Measurements from ENCODE around the gene OR1A1. TPM values are rescaled to one million over a fixed set of nuclear protein-coding genes. Genes with fewer than 3 reads are reported as not detected.
"Not testable (repeated sequence)": the region's sequence is repeated elsewhere in the genome, so short reads cannot be mapped to it uniquely, and the experiment has no call there.

Gene OR1A1
- total RNA-seq, 1 donor from 2014 or later, result not detected

DNA sequence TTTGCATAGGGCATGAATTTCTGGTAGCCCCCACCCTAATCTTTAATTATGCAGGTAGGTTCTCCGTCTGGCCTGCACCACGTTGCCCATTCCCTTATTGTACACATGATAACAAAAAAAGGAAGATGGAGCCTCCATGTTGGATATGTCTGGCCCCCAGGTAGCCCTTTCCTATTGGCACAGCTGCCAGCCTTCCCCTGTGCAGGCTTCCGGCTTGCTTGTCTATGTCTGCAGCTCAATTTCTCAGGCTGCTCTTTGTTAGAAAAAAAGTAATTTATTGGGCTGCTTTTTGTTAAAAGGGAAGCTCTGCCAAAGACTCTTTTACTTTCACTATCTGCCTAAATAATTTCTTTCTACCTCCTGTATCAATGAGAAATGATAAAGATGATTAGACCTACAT, 5.5 kb downstream of the OR1A1 start:
- Histone ChIP-seq H3K36me3 (no peaks in the 10 kb centered on the region), H3K9me3 (no peaks in the 10 kb centered on the region), H3K4me3 (no peak overlapping the region), H3K27ac (no peak overlapping the region), H3K4me1 (no peaks in the 10 kb centered on the region), H3K27me3 (no peaks in the 10 kb centered on the region)
- DNase-seq (ENCODE audit: extremely low spot score in 2 of 2), result no peak
- intact Hi-C loops (cut with DNase I), result no loop called here
- TF ChIP-seq, protein P1, sequence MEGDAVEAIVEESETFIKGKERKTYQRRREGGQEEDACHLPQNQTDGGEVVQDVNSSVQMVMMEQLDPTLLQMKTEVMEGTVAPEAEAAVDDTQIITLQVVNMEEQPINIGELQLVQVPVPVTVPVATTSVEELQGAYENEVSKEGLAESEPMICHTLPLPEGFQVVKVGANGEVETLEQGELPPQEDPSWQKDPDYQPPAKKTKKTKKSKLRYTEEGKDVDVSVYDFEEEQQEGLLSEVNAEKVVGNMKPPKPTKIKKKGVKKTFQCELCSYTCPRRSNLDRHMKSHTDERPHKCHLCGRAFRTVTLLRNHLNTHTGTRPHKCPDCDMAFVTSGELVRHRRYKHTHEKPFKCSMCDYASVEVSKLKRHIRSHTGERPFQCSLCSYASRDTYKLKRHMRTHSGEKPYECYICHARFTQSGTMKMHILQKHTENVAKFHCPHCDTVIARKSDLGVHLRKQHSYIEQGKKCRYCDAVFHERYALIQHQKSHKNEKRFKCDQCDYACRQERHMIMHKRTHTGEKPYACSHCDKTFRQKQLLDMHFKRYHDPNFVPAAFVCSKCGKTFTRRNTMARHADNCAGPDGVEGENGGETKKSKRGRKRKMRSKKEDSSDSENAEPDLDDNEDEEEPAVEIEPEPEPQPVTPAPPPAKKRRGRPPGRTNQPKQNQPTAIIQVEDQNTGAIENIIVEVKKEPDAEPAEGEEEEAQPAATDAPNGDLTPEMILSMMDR (IDR thresholded peaks at IDR 0.05), result no peak
- no peak for TF ChIP-seq POLR2A (IDR thresholded peaks at IDR 0.05)
- TF ChIP-seq POLR2AphosphoS5 (IDR thresholded peaks at IDR 0.05; ENCODE audit: insufficient read depth in 1 of 2, low read depth in 1 of 2), result no peak

GRCh38 chr17:3213587-3213986, 6.1 kb downstream of the OR1A1 start:
- TF ChIP-seq, protein P1 (IDR thresholded peaks at IDR 0.05), result no peak
- no peak for TF ChIP-seq POLR2AphosphoS5 (IDR thresholded peaks at IDR 0.05; ENCODE audit: insufficient read depth in 1 of 2, low read depth in 1 of 2)
- TF ChIP-seq POLR2A (IDR thresholded peaks at IDR 0.05), result no peak
- intact Hi-C loops (cut with DNase I), result no loop called here
- Histone ChIP-seq H3K27ac (no peak overlapping the region), H3K9me3 (no peaks in the 10 kb centered on the region), H3K27me3 (no peaks in the 10 kb centered on the region), H3K36me3 (no peaks in the 10 kb centered on the region), H3K4me1 (no peaks in the 10 kb centered on the region), H3K4me3 (no peak overlapping the region)
- DNase-seq (ENCODE audit: extremely low spot score in 2 of 2), result no peak

DNA sequence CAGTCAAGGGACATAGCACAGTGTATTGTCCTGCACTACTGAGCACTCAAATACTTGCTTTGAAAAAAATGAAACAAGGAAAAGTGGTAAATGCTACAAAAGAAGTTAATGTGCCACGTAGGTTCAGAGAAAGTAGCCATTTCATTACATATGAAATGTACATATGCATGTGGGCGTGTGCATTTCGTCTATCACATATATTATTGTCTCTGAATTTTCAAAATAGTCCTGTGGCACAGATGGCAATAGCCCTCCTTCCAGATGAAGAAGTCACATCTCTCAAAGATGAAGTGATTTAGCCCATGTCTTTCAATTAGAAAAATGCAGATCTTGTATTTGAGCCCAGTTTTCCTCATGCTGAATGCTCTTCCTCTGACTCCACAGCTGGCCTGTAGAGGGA, 12.5 kb downstream of the OR1A1 start:
- H3K4me3 ChIP-seq; DNase-seq (ENCODE audit: extremely low spot score in 2 of 2); H3K27ac ChIP-seq; H3K9me3 ChIP-seq; intact Hi-C loops (cut with DNase I); H3K36me3 ChIP-seq; H3K27me3 ChIP-seq; H3K4me1 ChIP-seq: not testable (repeated sequence)

DNA sequence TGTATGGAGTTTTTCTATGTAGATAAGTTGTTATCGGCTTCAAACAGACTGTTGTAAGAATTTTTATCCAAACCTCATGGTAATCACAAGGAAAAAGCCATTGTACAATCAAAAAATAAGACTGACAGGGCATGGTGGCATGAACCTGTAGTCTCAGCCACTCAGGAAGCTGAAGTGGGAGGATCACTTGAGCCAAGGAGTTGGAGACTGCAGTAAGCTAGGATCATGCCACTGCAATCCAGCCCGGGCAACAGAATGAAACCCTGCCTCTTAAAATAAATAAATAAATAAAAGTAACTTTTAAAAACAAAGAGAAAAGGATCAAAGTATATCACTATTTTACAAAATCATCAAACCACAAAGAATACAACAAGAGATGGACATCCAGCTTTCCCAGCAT, 14.4 kb downstream of the OR1A1 start:
- Histone ChIP-seq H3K27me3 (no peaks in the 10 kb centered on the region), H3K27ac (no peak overlapping the region), H3K4me3 (no peak overlapping the region), H3K9me3 (no peaks in the 10 kb centered on the region), H3K36me3 (no peaks in the 10 kb centered on the region), H3K4me1 (no peaks in the 10 kb centered on the region)
- intact Hi-C loops (cut with DNase I), result no loop called here
- DNase-seq (ENCODE audit: extremely low spot score in 2 of 2), result no peak
- no peak for TF ChIP-seq POLR2AphosphoS5 (IDR thresholded peaks at IDR 0.05; ENCODE audit: insufficient read depth in 1 of 2, low read depth in 1 of 2)
- no peak for TF ChIP-seq POLR2A (IDR thresholded peaks at IDR 0.05)
- TF ChIP-seq, protein P1 (IDR thresholded peaks at IDR 0.05), result no peak

DNA sequence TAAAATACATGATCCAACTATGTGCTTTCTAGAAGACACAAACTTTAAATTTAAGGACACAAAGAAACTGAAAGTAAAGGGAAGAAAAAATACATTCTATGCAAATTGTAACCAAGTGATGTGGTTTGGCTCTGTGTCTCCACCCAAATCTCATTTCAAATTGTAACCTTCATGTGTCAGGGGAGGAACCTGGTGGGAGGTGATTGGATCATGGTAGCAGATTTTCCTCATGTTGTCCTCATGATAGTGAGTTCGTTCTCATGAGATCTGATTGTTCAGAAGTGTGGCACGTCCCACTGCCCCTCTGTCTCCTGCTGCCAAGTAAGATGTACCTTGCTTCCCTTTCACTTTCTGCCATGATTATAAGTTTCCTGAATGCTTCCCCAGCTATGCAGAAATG, 15.0 kb downstream of the OR1A1 start:
- no peak overlapping the region for H3K27ac ChIP-seq
- H3K4me1 ChIP-seq, result no peaks in the 10 kb centered on the region
- H3K36me3 ChIP-seq, result no peaks in the 10 kb centered on the region
- TF ChIP-seq POLR2AphosphoS5 (IDR thresholded peaks at IDR 0.05; ENCODE audit: insufficient read depth in 1 of 2, low read depth in 1 of 2), result no peak
- no peak overlapping the region for H3K4me3 ChIP-seq
- no peaks in the 10 kb centered on the region for H3K27me3 ChIP-seq
- intact Hi-C loops (cut with DNase I), result no loop called here
- H3K9me3 ChIP-seq, result no peaks in the 10 kb centered on the region
- DNase-seq (ENCODE audit: extremely low spot score in 2 of 2), result no peak

- H3K36me3 ChIP-seq; H3K4me1 ChIP-seq; H3K9me3 ChIP-seq; H3K27me3 ChIP-seq; intact Hi-C loops (cut with DNase I); DNase-seq (ENCODE audit: extremely low spot score in 2 of 2); H3K4me3 ChIP-seq; H3K27ac ChIP-seq: not testable (repeated sequence)
These were observed 17.4 kb downstream of the OR1A1 start for GRCh38 chr17:3224721-3225352.

GRCh38 chr17:3232300-3232699, 24.8 kb downstream of the OR1A1 start:
- H3K4me3 ChIP-seq; H3K27me3 ChIP-seq; H3K36me3 ChIP-seq; intact Hi-C loops (cut with DNase I); H3K9me3 ChIP-seq; H3K27ac ChIP-seq; DNase-seq (ENCODE audit: extremely low spot score in 2 of 2); H3K4me1 ChIP-seq: not testable (repeated sequence)

- H3K9me3 ChIP-seq; H3K27me3 ChIP-seq; intact Hi-C loops (cut with DNase I); H3K4me1 ChIP-seq; H3K4me3 ChIP-seq; H3K27ac ChIP-seq; DNase-seq (ENCODE audit: extremely low spot score in 2 of 2); H3K36me3 ChIP-seq: not testable (repeated sequence)
These were observed 31.2 kb downstream of the OR1A1 start for GRCh38 chr17:3238685-3239084.

DNA sequence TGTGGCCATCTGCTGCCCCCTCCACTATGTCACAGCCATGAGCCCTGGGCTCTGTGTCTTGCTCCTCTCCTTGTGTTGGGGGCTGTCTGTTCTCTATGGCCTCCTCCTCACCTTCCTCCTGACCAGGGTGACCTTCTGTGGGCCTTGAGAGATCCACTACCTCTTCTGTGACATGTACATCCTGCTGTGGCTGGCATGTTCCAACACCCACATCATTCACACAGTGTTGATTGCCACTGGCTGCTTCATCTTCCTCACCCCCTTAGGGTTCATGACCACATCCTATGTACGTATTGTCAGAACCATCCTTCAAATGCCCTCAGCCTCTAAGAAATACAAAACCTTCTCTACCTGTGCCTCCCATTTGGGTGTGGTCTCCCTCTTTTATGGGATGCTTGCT, 33.6 kb downstream of the OR1A1 start:
- H3K27ac ChIP-seq; H3K4me1 ChIP-seq; H3K9me3 ChIP-seq; H3K36me3 ChIP-seq; DNase-seq (ENCODE audit: extremely low spot score in 2 of 2); intact Hi-C loops (cut with DNase I); H3K4me3 ChIP-seq; H3K27me3 ChIP-seq: not testable (repeated sequence)

GRCh38 chr17:3244841-3245240, 37.4 kb downstream of the OR1A1 start:
- H3K4me3 ChIP-seq; H3K27me3 ChIP-seq; intact Hi-C loops (cut with DNase I); H3K4me1 ChIP-seq; H3K27ac ChIP-seq; DNase-seq (ENCODE audit: extremely low spot score in 2 of 2); H3K36me3 ChIP-seq; H3K9me3 ChIP-seq: not testable (repeated sequence)

Measured in vagina (tissue), 2 donors.